Right forelimb (tissue), 1 donor: Measurements from ENCODE around the gene DGCR2.

ENCODE experiments used
- DNase-seq: peaks from one replicate; pipeline ENCODE4 v3.0.0-alpha.2; 2018

The DGCR2 gene

DNA sequence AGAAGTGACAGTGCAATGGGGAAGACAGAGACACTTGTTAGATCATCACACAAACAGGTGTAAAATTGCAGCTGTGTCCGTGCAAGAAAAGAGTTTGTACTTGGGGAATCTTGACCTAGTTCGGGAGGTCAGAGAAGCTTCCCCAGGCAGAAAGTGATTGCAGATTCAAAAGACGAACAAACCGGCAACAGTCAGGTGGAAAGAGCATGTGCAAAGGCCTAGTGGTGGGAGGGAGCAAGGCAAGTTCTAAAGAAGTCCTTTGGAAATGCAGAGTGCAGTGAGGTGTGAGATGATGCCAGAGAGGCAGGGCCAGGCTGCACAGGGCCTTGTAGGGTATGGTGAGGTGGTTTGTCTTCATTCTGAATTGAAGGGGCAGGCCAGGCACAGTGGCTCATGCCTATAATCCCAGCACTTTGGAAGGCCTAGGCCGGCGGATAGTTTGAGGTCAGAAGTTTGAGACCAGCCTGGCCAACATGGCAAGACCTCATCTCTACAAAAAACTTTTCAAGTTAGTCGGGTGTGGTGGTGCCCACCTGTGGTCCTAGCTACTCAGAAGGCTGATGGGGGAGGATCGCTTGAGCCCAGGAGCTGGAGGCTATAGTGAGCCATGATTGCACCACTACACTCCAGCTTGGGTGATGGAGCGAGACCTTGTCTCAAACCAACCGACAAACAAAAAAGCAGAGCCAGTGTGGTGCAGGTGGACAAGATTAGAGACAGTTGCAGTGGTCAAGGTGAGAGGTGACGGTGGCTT lies 24.2 kb upstream of the DGCR2 start:
- DNase-seq, result no peak

GRCh38 chr22:19143967-19144400 lies 21.8 kb upstream of the DGCR2 start:
- DNase-seq, result no peak

DNA sequence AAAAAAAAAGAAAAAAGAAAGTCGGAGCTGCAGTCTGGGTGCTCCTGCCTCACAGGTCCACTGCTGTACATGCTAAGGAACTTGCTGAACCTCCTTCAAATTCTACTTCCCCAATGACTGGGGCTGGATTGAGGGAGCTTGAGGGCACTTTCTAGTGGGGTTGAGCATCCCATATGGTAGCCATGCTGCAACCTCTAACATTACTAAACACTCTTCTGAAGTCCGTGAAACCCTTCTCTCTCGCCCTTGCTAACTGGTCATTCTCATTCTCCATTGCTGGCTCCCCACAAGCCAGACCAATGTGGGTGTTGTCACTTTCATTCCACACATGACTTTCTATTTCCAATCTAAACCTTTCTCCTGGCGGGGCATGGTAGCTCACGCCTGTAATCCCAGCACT lies 21.0 kb upstream of the DGCR2 start:
- no peak for DNase-seq

GRCh38 chr22:19142394-19142793 lies 20.2 kb upstream of the DGCR2 start:
- DNase-seq, result no peak

GRCh38 chr22:19139974-19140373 lies 17.8 kb upstream of the DGCR2 start:
- no peak for DNase-seq

- DNase-seq, result no peak
These were observed 16.8 kb upstream of the DGCR2 start for GRCh38 chr22:19139001-19139356.

GRCh38 chr22:19138217-19139000 lies 16.2 kb upstream of the DGCR2 start:
- no peak for DNase-seq

- DNase-seq, result no peak
These were observed 15.4 kb upstream of the DGCR2 start for GRCh38 chr22:19137384-19138216.

DNA sequence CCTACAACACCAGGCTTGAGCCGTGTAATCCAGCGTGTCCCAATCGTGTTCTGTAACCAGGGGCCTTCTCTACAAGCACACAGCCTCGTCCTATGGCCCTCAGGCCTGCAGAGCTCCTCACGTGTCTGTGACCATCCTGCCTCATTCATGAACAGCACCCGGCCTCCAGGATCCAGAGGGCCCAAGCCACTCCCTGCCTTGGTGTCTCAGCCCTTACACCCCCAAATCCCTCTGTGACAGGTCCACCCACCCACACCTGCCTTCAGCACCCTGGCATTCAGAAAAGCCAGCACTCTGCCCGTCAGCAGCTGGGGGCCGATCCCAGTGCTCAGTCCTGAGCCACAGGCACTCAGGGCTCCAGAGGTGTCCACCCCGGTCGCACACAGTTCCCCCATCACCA lies 14.7 kb upstream of the DGCR2 start:
- DNase-seq, result no peak

- DNase-seq, result no peak
These were observed 12.7 kb upstream of the DGCR2 start for GRCh38 chr22:19134874-19135273.

GRCh38 chr22:19134176-19134831 lies 12.1 kb upstream of the DGCR2 start:
- DNase-seq, result no peak

- DNase-seq, result no peak
These were observed 11.3 kb upstream of the DGCR2 start for GRCh38 chr22:19133561-19133960.

GRCh38 chr22:19132693-19133400 lies 10.6 kb upstream of the DGCR2 start:
- DNase-seq, result no peak

- DNase-seq, result no peak
These were observed 9.9 kb upstream of the DGCR2 start for GRCh38 chr22:19132153-19132552.

DNA sequence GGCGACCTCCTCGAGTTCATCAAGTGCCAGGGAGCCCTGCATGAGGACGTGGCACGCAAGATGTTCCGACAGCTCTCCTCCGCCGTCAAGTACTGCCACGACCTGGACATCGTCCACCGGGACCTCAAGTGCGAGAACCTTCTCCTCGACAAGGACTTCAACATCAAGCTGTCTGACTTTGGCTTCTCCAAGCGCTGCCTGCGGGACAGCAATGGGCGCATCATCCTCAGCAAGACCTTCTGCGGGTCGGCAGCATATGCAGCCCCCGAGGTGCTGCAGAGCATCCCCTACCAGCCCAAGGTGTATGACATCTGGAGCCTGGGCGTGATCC lies 9.4 kb upstream of the DGCR2 start:
- no peak for DNase-seq

DNA sequence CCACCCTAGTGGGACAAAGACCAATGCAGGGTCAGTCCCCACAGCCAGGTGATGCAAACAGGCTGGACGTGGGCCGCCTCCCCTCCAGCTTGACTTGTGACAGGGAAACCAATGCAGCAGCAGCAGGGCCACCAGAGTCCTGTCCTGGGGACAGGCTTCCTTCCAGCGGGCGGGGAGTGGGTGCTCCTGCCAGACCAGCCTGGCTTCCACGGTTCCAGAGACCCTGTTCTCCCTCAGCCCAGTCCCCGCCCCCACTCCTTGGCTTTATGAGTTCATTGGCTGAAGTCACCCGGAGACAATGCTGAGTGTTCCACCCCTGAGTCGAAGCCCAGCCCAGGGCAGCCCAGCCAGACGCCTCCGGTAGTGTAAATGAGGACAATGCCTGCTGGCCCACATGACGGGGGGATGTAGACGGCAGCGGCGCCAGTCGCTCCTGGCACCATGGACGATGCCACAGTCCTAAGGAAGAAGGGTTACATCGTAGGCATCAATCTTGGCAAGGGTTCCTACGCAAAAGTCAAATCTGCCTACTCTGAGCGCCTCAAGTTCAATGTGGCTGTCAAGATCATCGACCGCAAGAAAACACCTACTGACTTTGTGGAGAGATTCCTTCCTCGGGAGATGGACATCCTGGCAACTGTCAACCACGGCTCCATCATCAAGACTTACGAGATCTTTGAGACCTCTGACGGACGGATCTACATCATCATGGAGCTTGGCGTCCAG lies 8.9 kb upstream of the DGCR2 start, which contains the start of gene TSSK2:
Gene TSSK2 (plus strand): TSS at position 350 of the 726 bp plus-strand sequence. CDS start 92 bp downstream, at position 442.
- DNase-seq, result no peak

- no peak for DNase-seq
These were observed 7.7 kb upstream of the DGCR2 start for GRCh38 chr22:19129871-19130270.

GRCh38 chr22:19128946-19129727 lies 6.9 kb upstream of the DGCR2 start:
- DNase-seq, result no peak

- DNase-seq, result no peak
These were observed 5.8 kb upstream of the DGCR2 start for GRCh38 chr22:19128009-19128401.

- DNase-seq, result no peak
These were observed 5.3 kb upstream of the DGCR2 start for GRCh38 chr22:19127329-19128008.
